ENCODE data around the gene SLC13A5.
"Not testable (repeated sequence)": the region's sequence is repeated elsewhere in the genome, so short reads cannot be mapped to it uniquely, and the experiment has no call there.

SLC13A5 gene

DNA sequence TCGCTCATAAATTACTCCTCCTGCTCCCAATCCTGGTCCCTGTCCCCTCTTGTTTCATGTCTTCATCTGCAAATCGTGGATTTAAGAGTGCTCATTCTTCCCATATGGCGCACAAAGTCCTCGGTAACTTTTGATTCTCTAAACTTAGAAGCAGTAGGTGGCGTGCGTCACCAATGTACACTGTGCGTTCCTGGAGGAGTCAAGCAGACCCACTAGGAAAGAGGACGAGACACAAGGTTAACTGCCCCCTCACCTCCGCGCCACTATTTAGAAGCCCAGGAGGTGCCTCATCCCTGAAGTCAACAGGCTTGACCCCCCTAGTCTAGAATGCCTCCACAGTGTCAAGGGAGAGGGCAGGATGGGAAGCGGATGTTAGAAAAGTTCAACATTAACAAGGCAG lies 2.9 kb downstream of the SLC13A5 start:
- DNase-seq = no peak

DNA sequence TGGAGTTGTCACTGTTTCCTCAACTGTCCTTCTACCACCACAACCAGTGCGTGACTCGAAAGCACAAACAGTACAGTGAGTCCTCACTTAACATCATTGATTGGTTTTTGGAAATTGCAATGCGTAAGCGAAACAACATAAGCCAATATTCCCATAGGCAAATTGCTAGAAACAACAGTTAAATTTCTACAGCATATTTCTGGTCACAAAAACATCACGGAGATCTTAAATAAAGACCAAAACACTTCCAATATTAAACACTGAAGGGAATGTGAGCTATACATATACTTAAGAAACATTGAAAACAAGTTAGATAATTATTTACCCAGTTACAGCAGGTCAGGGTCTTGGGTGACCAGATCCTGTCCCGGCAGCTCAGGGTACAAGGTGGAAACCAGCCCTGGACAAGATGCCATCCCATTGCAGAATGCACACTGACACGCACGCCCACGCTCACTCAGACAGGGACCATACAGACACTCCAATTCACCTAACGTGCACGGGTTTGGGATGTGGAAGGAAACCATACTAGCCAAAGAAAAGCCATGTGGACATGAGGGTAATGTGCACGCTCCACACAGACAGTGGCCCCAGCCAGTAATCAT lies 4.7 kb downstream of the SLC13A5 start:
- DNase-seq = no peak

DNA sequence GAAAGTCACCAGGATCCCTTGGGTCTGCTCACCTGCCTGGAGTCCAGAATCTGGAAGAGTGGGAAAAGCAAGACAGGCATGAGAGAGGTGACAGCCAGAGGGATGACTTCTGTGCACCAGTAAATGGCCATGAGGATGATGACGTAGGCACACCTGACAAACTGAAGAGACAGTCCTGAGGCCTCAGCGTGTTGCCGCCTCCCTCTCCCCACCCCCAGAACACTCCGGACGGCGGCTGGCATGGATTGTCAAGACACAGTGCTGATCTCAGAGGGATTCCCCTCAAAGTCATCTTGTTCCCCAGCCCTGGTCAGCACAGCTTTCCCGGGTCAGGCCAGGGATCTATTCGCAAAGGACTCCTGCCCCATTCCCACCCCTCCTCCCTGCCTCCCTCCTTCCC lies 6.2 kb downstream of the SLC13A5 start:
- DNase-seq = no peak

DNA sequence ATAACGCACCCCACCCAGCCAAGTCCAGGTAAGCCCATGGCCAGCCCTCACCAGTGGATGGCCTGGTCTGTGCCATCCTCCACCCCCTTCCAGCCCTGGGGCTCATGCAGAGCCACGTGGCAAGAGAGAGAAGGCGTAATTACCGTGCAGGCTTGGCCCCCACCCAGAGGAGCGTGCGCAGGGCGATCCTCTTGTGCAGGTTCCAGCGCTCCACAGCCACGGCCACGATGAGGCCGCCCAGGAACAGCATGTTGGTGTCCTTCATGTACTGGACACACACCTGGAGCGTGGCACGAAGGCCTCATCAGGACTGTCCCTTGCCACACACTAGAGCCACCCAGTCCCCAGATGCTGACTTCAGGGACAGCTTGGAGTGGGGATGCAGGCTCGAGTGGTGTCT lies 6.7 kb downstream of the SLC13A5 start:
- no peak for DNase-seq

DNA sequence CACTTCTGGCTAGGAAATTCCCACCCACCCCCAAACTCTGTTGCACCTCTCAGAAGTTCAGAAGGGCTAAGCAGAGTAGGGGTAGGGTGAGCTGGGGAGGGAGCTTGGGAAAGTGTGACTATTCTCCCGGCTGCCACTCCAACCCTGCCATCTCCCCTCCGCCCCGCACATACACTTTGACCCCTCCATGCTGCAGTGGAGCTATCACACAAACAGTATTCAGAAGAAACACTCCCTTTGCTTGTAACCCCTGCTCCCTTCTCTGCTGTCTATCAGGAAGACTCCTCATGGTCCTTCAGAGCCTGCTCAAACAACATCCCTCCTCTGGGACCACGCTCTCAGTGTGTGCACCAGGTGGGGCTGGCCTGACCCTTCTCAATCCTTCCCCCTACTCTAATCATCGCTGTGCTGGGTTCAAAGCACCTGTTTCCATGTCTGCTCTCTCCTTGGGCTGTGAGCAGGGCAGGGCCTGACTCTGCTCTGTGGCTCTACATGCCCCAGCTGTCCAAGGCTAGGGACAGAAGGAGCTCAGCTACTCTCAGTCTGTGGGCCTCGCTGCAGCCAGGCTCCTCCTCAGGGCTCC lies 8.6 kb downstream of the SLC13A5 start:
- DNase-seq = no peak

DNA sequence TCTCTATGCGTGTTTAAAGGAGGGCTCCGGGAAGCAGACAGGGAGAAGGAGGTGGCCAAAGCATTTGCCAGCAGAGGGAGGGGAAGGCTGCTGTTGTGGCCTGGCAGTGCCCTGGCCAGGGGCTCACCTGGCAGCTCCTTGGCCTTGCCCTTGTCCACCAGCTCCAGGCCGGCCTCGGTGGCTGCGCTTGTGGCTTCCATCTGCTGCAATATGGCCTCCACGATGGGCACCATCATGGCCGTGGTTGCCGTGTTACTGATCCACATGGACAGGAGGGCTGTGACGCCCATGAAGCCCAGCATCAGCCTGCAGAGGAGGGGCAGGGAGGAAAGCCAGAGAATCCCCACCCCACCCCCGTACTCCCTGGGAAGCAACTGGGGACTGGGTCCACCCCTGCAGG lies 9.4 kb downstream of the SLC13A5 start:
- no peak for DNase-seq

DNA sequence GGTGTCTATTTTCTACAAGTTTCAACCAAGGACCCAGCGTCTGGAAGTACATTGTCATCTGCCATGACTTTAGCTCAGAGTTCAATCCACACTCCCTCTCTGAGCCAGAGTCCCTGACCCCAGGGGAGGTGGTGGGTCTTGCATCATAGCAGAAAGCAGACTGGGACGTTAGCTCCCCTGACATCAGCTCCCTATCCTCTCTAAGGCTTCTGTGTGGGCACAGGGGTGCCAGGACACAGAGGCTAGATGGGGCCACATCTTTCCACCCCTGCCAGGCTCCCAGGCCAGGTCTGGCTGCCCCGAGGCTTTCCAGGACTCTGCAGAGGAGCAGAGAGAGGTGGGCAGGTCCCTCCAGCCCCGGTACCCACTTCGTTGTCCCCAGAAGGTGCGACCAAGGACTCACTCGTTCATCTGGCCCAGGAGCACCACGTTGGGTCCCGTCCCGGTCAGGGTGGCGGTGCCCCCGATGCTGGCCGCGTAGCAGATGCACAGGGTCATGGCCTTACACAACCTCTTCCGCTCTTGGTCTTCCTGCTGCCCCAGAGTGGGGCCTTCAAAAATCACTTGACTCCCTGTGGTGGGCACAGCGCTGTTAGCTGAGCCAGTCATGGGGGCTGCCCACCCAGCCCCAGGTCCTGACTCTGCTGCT lies 10.5 kb downstream of the SLC13A5 start:
- DNase-seq = no peak

DNA sequence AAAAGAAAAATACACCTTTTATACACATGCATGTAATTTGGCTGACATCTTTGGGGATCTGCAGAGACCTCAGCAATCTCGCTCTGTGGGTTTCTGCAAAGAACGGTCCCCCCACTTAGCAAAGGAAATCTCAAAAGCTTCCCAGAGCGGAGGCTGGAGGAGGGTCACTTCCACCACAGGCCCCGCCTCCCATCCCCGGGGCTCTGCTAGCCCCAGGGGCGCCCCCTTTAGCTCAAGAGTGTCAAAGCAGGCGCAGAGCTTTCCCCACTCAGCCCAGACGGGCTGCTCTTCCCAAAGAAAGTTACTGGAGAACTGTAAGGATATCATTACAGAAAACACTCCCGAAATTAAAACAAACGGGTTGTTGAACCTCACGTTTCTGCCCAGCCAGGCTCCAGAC lies 11.4 kb downstream of the SLC13A5 start:
- no peak for DNase-seq

DNA sequence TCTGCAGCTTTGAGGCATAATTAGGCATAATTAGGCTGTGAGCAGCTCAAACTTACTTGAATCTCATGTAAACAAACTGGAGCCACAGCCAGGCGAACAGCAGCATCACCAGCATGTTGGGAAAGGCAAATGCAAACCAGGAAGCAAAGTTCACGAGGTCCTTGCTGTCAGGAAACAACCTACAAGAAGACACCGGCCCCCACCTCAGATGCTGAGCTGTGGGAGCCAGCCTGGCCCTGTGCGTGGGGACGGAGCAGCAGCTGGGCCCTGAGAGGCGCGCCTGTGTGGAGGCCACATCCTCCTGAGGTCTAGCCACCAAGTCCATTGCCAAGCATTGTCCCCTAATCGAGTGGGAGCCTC lies 12.2 kb downstream of the SLC13A5 start:
- no peak for DNase-seq

DNA sequence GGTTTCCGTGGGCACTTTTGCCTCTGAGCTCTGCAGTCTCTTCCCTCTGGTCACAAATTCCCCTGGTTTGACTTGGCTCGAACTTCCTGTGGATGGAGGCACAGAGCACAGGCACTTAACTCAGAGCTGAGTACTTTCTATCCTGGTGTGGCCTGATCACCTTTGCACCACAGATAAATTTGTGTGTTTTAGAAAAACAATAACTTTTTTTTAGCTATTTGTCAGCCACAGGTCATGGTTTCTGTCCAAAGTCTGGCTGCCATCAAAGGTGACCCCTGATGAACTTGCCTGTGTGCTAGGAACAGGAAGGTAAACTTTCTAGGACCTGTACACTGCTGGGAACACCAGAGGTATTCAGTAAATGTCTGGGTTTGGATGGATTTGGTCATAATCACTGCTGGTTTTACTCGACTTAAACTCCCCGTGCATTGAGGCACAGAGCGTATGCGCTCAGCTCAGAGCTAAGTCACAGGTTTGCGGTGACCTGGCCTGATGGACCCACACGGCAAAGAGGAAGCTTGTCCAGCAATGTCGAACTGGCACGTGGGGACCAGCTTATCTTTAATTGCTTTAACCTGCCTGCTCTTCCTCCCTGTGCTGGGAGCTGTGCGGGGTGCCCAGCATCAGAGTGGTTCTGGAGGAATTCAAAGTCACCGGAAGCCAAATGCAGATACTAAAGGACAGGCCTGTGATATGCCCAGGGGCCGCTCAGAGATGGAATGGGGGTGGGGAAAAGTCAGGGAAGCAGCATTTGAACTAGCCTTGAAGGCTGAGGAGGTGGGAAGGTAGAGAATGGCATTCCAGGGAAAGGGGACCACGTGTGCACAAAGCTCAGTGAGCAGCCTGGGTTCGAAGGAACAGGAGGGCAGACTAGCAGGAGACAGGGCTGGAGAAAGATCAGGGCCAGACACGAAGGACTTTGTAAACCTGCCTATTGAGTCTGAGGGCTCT lies 12.9 kb downstream of the SLC13A5 start:
- no peak for DNase-seq

DNA sequence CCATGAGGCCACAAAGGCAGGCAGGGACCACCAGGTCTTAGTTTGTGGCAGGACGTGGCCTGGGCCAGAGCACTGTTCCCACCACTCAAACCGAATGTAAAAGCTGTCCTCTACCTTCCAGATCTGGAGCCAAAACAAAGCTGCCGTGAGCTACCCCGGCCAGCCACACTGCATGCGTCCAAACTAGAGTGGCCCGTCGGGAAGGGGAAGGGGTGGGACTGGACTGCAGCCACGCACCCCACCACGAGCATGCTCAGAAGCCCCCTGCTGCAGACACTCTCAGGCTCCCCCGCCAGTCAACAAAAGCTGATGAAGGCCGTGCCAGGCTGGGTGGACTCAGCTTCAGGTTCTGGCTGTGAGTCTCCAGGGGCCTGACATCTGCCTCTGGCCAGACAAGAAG lies 15.2 kb downstream of the SLC13A5 start:
- DNase-seq = no peak

DNA sequence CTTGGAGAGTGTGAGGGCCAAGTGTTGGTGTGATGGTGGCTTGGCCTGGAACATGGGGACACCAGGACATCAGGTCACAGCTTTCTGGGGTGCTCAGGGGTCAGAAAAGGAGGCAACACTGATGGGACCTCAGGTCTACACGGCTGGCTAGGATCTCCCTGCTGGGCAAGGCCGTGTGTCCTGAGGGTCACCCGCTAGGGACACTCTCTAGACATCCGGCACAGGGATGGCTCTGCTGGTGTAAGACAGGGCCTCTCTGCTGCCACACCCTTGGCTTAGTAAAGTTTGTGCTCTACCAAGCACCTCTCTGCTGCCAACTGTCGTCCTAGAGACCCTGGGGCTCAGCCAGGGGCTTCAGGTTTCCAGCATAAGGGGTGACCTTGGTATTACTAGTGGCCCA lies 16.3 kb downstream of the SLC13A5 start:
- no peak for DNase-seq

DNA sequence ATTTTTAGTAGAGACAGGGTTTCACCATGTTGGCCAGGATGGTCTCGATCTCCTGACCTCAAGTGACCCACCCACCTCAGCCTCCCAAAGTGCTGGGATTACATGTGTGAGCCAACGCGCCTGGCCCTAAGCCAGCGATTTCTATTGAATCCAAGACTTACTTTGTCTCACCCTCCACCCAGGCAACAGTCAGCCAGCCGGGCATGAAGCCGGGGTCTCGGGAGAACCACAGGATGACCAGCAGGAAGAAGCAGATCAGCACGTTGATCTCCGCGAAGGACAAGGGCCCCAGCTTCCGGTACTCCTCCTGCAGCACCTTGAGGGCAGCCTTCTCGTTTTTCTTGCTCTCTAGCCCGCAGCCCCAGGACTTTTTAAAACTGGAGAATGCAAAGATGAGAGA lies 17.6 kb downstream of the SLC13A5 start:
- DNase-seq = no peak

DNA sequence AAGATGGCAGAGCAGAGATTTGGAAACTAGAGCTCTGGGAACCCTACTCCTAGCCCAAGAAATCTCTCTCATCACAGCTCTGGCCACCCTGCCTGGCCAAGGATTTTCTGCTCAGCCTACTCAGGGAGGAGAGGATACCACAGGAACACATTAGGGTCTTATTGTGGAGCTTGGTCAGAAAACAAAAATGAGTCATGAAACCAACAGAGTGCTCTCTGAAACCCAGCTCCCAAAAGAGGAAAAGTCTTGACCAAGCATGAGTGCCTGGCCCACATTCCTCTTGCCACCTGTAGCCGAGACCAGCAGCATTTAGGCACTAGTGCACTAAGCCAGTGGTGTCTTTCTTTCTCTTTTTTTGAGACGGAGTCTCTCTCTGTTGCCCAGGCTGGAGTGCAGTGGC lies 18.1 kb downstream of the SLC13A5 start:
- no peak for DNase-seq

DNA sequence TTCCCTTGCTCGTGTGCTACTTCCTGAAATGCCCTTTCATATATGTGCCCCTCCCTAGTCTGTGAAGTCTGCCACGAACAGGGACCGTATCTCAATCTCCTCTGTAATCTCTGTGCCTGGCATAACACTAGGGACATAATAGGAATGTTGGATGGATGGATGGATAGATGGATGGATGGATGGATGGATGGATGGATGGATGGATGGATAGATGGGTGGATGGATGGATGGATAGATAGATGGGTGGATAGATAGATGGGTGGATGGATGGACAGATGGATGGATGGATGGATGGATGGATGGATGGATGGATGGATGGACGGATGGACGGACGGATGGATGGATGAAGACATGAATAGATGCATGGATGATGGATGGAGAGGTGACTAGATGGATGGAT lies 21.2 kb downstream of the SLC13A5 start:
- not testable (repeated sequence) for DNase-seq

DNA sequence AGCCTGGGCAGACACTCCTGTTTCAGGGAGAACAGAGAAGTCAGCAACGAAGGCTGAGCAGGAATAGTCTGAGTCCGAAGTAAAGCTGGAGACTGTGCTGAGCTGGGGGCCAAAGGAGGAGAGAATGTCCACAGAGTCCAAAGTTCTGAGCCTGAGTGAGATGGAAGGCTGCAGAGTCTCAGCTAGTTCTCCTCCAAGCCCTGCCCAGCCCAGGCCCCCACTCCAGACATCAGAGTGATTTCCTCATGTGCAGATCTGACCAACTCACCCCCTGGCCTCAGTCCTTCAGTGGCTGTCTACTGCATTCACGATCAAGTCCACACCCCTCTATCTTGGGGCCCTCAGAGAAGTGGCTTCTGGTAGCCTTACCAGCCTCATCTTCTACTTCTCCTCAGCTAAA lies 21.6 kb downstream of the SLC13A5 start:
- DNase-seq = no peak

DNA sequence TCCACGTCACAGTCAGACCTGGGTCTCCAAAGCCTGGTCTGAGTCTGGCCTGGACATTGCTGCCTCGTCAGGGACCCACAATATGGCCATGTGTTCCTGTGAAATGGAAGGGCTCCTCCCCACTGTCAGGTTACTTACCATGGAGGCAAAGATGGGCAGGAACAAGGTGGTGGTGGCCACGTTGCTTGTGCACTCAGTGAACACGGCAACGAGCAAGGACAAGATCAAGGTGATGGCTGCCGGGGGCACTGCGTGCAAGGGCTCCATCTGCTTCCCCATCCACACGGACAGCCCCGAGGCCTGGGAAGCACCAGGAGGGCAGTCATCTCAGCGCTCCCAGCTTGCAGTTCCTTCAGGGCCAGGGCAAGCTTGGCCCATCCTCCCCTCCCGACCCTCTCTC lies 22.5 kb downstream of the SLC13A5 start:
- DNase-seq = no peak

DNA sequence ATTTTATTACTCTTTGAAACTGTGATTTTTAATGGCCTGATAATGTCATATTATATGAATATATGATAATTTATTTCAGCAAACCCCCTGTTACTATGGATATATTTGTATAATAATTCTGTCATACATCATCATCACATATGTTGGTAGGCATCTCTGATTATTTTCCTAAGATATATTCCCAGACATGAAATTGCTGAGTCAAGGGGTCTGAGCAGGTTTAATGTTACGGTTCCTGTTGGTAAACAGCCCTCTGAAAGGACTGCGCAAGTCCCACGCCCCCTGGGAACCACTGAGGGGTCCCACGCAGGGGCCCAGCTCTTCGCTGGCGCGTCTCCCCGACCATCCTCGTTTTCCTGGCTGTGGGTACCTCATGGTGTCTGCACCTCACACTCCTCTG lies 24.2 kb downstream of the SLC13A5 start:
- no peak for DNase-seq

DNA sequence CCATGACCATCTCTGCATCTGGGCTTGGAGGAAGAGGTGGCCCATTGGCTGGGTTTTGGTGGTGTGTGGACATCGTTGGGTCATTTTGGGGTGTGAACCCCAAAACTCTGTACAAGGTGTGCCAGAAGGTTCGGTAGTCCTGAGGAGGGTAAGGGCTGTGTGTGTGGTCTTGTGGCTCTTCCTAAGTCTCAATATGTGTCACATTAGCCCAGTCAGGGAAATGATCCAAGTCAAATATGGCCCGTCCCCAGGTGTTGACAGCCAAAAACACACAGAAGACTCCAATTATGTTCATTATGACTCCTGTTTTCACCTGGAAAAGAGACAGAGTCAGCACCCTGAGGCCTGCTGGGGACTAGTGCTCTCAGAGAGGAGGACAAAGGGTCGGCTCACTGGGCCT lies 27.1 kb downstream of the SLC13A5 start:
- DNase-seq = peak; percentile 21 to 55

DNA sequence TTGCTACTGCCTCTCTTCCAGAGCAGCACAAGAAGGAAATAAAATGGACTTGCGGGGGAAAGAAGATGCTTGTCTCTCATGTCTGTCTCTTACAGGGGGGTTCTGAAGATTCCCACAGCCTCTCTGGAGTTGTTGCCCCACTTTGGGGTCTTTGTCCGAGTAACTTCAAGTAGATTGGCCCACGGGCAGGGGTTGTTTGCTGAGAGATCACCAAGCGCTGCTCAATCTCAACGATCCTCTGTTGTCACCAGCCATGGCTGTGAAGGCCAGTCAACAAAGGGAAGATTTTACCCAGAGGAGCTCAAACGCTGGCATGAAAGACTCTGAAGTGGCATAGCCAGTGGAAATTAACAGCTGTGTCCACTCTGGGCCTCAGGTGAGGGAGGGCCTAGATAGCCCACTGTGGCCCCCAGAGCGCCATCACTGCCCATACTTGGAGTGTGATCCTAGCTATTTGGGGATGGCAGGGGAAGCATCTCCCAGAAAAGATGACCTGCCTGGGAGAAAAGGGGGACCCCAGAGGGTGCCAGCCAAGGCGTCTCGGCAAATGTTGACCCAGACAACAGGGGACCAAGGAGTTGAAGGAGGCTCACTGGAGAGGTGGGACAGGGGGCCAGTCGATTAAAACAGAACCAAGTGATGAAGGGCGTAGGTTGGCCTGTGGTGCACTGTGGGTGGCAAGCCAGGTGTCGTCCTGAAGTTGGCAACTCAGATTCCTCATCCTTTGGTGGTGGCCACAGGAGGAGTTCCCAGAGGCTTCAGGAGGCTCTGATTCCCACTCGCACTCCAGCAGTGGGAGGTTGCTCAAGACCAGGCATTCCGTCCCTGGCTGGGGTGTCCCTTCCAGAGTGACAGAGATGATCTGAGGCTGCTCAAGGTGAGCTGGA lies 28.0 kb downstream of the SLC13A5 start:
- no peak for DNase-seq

DNA sequence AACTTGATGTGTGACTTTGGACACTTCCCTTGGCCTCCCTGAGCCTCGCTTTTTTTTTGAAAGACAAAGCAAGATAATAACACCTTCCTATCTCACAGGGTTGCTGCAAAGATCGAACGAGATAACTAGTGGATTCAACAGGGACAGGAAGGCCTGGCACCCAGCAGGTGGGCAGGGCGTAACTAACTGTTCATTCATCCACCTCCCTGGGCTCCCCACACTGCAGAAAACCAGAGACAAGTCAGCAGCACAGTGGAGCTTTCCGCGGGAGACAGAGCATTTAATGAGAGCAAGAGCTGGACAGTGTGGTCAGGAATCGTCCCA lies 28.7 kb downstream of the SLC13A5 start:
- no peak for DNase-seq

DNA sequence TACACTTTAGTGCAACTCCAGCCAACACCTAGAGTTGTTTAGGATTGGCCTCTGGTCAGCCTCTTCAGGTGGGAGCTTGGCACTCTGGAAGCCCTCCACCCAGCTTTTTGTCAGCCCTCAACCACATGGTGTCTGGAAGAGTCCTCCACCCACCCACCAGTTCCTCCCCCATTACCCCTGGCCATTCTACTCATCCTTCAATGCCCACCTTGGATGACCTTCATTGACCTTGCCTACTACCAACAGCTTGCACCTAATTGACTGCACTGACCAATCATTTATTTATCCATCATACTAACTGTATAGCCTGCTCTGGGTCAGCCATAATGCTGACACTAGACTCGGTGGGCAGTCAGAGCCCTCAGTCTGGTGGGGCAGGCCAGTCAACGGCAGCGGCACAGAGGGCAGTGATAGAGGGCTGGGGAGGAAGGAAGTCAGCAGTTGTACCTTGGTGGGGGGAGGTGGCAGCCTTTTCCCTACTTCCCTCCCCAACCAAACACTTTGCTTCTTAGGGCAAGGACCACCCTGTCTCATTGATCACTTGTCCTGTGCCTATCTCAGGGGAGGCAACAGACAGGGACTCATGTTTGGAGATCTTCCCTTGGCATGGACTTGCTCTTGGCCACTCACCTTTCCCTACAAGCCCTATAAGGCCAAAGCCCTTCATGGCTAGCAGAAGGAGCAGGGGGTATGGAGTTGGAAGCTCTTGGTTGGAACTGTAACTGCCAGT lies 29.3 kb downstream of the SLC13A5 start:
- DNase-seq = no peak
